ENCODE measurements around the gene LILRB3. TPM values are rescaled to one million over a fixed set of nuclear protein-coding genes. Genes with fewer than 3 reads are reported as not detected.

LILRB3 gene
- total RNA-seq, 1 donor from 2014 or later, result 0.50 TPM

DNA sequence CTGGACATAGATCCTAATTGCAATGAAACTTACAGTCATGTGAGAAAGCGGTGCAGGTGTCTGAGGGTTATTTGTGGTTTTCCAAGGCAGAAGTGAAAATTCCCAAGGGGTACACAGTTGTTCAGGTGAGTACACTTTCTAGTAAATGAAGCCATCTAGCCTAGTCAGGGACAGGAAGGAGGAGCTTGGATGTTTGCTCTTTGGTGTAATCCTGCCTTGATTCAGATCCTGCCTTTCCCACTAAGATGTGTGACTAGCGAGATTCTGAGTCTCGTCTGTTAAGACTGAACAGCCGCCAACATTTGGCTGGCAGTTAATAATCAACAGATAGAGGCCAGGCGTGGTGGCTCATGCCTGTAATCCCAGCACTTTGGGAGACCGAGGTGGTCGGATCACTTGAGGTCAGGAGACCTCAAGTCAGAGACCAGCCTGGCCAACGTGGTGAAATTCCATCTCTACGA is 19.6 kb downstream of the LILRB3 start:
- TF ChIP-seq, protein P1, sequence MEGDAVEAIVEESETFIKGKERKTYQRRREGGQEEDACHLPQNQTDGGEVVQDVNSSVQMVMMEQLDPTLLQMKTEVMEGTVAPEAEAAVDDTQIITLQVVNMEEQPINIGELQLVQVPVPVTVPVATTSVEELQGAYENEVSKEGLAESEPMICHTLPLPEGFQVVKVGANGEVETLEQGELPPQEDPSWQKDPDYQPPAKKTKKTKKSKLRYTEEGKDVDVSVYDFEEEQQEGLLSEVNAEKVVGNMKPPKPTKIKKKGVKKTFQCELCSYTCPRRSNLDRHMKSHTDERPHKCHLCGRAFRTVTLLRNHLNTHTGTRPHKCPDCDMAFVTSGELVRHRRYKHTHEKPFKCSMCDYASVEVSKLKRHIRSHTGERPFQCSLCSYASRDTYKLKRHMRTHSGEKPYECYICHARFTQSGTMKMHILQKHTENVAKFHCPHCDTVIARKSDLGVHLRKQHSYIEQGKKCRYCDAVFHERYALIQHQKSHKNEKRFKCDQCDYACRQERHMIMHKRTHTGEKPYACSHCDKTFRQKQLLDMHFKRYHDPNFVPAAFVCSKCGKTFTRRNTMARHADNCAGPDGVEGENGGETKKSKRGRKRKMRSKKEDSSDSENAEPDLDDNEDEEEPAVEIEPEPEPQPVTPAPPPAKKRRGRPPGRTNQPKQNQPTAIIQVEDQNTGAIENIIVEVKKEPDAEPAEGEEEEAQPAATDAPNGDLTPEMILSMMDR (IDR thresholded peaks at IDR 0.05; ENCODE audit: unreplicated experiment), result no peak
- Mint-ChIP-seq H3K4me1 (ENCODE audit: low read depth) (peaks cover 36% of the 10 kb centered on the region), H3K27ac (peak overlapping the region; percentile 90), H3K36me3 (ENCODE audit: insufficient read depth) (peaks cover 31% of the 10 kb centered on the region), H3K4me3 (ENCODE audit: low read depth) (peak overlapping the region; percentile 92), H3K9me3 (ENCODE audit: low read depth) (no peaks in the 10 kb centered on the region), H3K27me3 (no peaks in the 10 kb centered on the region)
- no peak for DNase-seq (ENCODE audit: low spot score, unreplicated experiment)

DNA sequence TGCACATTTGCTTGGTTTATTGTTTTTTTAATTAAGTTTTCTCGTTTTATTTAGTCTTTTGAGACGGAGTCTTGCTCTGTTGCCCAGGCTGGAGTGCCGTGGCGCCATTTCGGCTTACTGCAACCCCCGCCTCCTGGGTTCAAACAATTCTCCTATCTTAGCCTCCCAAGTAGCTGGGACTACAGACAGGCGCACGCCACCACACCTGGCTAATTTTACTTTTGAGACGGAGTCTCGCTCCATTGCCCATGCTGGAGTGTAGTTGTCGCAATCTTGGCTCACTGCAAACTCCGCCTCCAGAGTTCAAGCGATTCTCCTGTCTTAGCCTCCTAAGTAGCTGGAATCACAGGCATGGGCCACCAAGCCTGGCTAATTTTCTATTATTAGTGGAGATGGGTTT is 20.8 kb downstream of the LILRB3 start:
- TF ChIP-seq, protein P1 (IDR thresholded peaks at IDR 0.05; ENCODE audit: unreplicated experiment), result no peak
- Mint-ChIP-seq H3K27ac (peak overlapping the region; percentile 100), H3K9me3 (ENCODE audit: low read depth) (no peaks in the 10 kb centered on the region), H3K36me3 (ENCODE audit: insufficient read depth) (peaks cover 26% of the 10 kb centered on the region), H3K4me3 (ENCODE audit: low read depth) (peak overlapping the region; percentile 92), H3K4me1 (ENCODE audit: low read depth) (peaks cover 32% of the 10 kb centered on the region), H3K27me3 (no peaks in the 10 kb centered on the region)
- DNase-seq (ENCODE audit: low spot score, unreplicated experiment), result no peak

DNA sequence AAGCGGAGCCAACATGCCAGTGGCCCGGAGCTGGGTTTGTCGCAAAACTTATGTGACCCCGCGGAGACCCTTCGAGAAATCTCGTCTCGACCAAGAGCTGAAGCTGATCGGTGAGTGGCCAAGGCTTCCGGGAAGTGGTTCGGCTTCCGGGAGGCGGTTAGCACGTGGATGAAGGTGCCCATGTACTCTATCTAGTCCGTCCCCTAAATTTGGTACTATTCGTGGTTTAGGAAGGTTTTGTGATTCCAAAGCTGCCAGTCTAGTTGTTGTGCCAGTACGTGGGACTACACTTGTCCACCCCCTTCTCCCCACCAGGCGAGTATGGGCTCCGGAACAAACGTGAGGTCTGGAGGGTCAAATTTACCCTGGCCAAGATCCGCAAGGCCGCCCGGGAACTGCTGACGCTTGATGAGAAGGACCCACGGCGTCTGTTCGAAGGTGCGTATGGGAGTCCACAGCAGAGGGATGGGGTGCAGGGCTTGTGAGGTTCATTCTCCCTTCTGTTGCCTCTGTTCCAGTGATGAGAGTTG is 21.6 kb downstream of the LILRB3 start:
- H3K9me3 Mint-ChIP-seq (ENCODE audit: low read depth), result no peaks in the 10 kb centered on the region
- H3K27ac Mint-ChIP-seq, result peak overlapping the region; percentile 100
- DNase-seq (ENCODE audit: low spot score, unreplicated experiment), result no peak
- TF ChIP-seq, protein P1 (IDR thresholded peaks at IDR 0.05; ENCODE audit: unreplicated experiment), result no peak
- peak overlapping the region; percentile 92 for H3K4me3 Mint-ChIP-seq (ENCODE audit: low read depth)
- H3K27me3 Mint-ChIP-seq, result no peaks in the 10 kb centered on the region
- peaks cover 32% of the 10 kb centered on the region for H3K4me1 Mint-ChIP-seq (ENCODE audit: low read depth)
- peaks cover 21% of the 10 kb centered on the region for H3K36me3 Mint-ChIP-seq (ENCODE audit: insufficient read depth)

DNA sequence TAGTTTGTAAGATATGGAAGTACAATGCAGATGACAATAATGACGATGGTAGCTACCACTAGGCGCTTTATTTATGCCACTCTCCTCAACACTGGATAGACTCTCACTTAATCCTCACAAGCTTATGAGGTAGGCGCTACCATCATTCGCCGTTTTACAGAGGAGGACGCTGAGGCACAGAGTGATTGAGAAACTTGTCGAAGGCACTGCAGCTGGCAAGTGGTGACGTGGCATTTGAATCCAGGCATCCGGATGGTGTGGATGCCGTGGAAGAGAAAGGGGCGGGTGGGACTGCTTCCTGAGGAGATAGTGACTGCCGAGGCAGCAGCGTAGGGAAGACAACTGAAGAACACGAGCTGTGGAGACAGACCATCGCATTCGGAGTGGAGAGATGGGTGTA is 23.4 kb downstream of the LILRB3 start:
- TF ChIP-seq, protein P1 (IDR thresholded peaks at IDR 0.05; ENCODE audit: unreplicated experiment), result no peak
- DNase-seq (ENCODE audit: low spot score, unreplicated experiment), result no peak
- no peaks in the 10 kb centered on the region for H3K9me3 Mint-ChIP-seq (ENCODE audit: low read depth)
- no peaks in the 10 kb centered on the region for H3K27me3 Mint-ChIP-seq
- peak overlapping the region; percentile 58 for H3K4me3 Mint-ChIP-seq (ENCODE audit: low read depth)
- peaks cover 27% of the 10 kb centered on the region for H3K4me1 Mint-ChIP-seq (ENCODE audit: low read depth)
- peak overlapping the region; percentile 90 for H3K27ac Mint-ChIP-seq
- peaks cover 19% of the 10 kb centered on the region for H3K36me3 Mint-ChIP-seq (ENCODE audit: insufficient read depth)

DNA sequence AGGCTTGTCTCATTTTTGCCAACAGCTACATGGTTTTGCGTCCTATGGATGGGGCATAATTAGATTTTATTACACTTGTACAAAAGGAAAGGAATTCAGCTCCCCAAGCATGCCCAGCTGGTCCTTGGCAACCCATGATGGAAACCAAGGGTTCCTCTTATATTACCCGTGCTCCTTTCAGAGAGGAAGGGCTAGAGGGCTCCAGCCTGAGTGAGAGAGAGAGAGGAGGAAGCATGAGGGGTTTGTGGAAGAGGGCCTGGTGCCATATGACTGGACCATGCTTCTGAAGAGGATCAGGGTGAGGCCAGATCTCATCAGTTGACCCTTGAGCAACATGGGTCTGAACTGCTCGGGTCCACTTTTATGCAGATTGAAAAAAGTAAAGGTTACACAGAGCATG is 25.7 kb downstream of the LILRB3 start:
- H3K27ac Mint-ChIP-seq, result no peak overlapping the region
- no peaks in the 10 kb centered on the region for H3K9me3 Mint-ChIP-seq (ENCODE audit: low read depth)
- TF ChIP-seq, protein P1 (IDR thresholded peaks at IDR 0.05; ENCODE audit: unreplicated experiment), result no peak

More for the DNA sequence above, 25.7 kb downstream of the LILRB3 start:
- H3K4me3 Mint-ChIP-seq (ENCODE audit: low read depth), result no peak overlapping the region
- H3K4me1 Mint-ChIP-seq (ENCODE audit: low read depth), result peaks cover 13% of the 10 kb centered on the region
- peaks cover 15% of the 10 kb centered on the region for H3K36me3 Mint-ChIP-seq (ENCODE audit: insufficient read depth)
- no peak for DNase-seq (ENCODE audit: low spot score, unreplicated experiment)
- H3K27me3 Mint-ChIP-seq, result no peaks in the 10 kb centered on the region

Measured in progenitor cell of endocrine pancreas (in vitro differentiated cells).